ENCODE results near the gene ZNF136. TPM values are rescaled to one million over a fixed set of nuclear protein-coding genes. Genes with fewer than 3 reads are reported as not detected.
A peak's percentile ranks its signal among the peaks of the same experiment; 100 is the strongest.

ZNF136 gene
- total and polyA plus RNA-seq, 2 of the 13 experiments (the other 11 are each of a cell fraction or from before 2014, with no cell fraction given) = 2.5 to 10.2 TPM

DNA sequence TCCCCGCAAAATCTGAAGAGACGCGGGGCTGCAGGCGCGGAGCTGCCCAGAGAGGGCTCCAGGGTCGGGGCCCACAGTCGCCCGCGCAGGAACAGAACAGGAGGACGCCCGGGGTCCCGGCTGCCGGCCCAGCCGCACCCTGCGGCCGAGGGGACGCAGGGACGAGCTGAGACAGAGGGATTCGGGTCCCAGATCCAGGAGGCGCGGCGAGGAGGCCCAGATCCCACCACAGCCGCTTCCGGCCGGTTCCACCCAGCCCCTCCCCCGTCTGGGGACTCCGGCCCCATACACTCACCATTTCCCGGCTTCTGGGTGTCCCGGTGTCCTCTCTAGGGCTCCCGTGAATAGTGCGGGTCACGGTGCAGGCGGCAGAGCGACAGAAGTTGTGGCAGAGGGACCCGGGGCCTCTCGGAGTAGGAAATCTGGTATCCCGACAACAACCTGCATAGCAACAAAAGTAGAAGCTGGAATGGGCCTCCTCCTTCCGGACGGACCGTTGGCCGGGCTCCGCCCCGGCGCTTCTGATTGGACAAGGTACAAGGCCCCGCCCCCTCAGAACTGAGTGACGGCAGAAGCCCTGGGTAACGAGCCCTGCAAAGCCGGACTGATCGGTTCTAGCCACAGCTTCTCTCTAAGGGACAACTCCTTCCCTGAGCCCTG, 22.9 kb upstream of the ZNF136 start, which contains the start of gene ZNF20 (continued):
- TF ChIP-seq, protein P1, sequence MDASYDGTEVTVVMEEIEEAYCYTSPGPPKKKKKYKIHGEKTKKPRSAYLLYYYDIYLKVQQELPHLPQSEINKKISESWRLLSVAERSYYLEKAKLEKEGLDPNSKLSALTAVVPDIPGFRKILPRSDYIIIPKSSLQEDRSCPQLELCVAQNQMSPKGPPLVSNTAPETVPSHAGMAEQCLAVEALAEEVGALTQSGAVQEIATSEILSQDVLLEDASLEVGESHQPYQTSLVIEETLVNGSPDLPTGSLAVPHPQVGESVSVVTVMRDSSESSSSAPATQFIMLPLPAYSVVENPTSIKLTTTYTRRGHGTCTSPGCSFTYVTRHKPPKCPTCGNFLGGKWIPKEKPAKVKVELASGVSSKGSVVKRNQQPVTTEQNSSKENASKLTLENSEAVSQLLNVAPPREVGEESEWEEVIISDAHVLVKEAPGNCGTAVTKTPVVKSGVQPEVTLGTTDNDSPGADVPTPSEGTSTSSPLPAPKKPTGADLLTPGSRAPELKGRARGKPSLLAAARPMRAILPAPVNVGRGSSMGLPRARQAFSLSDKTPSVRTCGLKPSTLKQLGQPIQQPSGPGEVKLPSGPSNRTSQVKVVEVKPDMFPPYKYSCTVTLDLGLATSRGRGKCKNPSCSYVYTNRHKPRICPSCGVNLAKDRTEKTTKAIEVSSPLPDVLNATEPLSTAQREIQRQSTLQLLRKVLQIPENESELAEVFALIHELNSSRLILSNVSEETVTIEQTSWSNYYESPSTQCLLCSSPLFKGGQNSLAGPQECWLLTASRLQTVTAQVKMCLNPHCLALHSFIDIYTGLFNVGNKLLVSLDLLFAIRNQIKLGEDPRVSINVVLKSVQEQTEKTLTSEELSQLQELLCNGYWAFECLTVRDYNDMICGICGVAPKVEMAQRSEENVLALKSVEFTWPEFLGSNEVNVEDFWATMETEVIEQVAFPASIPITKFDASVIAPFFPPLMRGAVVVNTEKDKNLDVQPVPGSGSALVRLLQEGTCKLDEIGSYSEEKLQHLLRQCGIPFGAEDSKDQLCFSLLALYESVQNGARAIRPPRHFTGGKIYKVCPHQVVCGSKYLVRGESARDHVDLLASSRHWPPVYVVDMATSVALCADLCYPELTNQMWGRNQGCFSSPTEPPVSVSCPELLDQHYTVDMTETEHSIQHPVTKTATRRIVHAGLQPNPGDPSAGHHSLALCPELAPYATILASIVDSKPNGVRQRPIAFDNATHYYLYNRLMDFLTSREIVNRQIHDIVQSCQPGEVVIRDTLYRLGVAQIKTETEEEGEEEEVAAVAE (CRISPR knock-in tag; IDR thresholded peaks at IDR 0.05; ENCODE audit: borderline replicate concordance) = 0 out of 2 replicates have a peak, but pooled peaks have one; percentile 11
- TF ChIP-seq ZNF431 (CRISPR knock-in tag; IDR thresholded peaks at IDR 0.05; ENCODE audit: borderline replicate concordance, low read depth) (no peak), ZNF850 (CRISPR knock-in tag; conservative IDR thresholded peaks at IDR 0.05) (no peak), HOXA5 (CRISPR knock-in tag; IDR thresholded peaks at IDR 0.05) (no peak), NPAS2 (CRISPR knock-in tag; IDR thresholded peaks at IDR 0.05; ENCODE audit: borderline replicate concordance) (no peak), KDM2A (CRISPR knock-in tag; IDR thresholded peaks at IDR 0.05; ENCODE audit: borderline replicate concordance, low read depth) (peak; percentile 81), EHMT2 (IDR thresholded peaks at IDR 0.05; ENCODE audit: borderline replicate concordance, low read depth, low read length) (no peak), NFIB (CRISPR knock-in tag; IDR thresholded peaks at IDR 0.05; ENCODE audit: borderline replicate concordance) (no peak), KLF12 (CRISPR knock-in tag; IDR thresholded peaks at IDR 0.05; ENCODE audit: borderline replicate concordance) (peak; percentile 73; the same call in 1 of the 2 replicates)
- TF ChIP-seq, protein P2, sequence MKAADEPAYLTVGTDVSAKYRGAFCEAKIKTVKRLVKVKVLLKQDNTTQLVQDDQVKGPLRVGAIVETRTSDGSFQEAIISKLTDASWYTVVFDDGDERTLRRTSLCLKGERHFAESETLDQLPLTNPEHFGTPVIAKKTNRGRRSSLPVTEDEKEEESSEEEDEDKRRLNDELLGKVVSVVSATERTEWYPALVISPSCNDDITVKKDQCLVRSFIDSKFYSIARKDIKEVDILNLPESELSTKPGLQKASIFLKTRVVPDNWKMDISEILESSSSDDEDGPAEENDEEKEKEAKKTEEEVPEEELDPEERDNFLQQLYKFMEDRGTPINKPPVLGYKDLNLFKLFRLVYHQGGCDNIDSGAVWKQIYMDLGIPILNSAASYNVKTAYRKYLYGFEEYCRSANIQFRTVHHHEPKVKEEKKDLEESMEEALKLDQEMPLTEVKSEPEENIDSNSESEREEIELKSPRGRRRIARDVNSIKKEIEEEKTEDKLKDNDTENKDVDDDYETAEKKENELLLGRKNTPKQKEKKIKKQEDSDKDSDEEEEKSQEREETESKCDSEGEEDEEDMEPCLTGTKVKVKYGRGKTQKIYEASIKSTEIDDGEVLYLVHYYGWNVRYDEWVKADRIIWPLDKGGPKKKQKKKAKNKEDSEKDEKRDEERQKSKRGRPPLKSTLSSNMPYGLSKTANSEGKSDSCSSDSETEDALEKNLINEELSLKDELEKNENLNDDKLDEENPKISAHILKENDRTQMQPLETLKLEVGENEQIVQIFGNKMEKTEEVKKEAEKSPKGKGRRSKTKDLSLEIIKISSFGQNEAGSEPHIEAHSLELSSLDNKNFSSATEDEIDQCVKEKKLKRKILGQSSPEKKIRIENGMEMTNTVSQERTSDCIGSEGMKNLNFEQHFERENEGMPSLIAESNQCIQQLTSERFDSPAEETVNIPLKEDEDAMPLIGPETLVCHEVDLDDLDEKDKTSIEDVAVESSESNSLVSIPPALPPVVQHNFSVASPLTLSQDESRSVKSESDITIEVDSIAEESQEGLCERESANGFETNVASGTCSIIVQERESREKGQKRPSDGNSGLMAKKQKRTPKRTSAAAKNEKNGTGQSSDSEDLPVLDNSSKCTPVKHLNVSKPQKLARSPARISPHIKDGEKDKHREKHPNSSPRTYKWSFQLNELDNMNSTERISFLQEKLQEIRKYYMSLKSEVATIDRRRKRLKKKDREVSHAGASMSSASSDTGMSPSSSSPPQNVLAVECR (CRISPR knock-in tag; IDR thresholded peaks at IDR 0.05; ENCODE audit: borderline replicate concordance) = peak; percentile 93
- TF ChIP-seq, protein P3, sequence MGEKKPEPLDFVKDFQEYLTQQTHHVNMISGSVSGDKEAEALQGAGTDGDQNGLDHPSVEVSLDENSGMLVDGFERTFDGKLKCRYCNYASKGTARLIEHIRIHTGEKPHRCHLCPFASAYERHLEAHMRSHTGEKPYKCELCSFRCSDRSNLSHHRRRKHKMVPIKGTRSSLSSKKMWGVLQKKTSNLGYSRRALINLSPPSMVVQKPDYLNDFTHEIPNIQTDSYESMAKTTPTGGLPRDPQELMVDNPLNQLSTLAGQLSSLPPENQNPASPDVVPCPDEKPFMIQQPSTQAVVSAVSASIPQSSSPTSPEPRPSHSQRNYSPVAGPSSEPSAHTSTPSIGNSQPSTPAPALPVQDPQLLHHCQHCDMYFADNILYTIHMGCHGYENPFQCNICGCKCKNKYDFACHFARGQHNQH (CRISPR knock-in tag; IDR thresholded peaks at IDR 0.05) = 0 out of 2 replicates have a peak, but pooled peaks have one; percentile 27

Data from HepG2 (cell line).